B cell (primary cell): ENCODE results near the gene DCHS2. TPM values are rescaled to one million over a fixed set of nuclear protein-coding genes. Genes with fewer than 3 reads are reported as not detected.

Experiments
- ATAC-seq: fragments of 200-7000 bp; cut with Tn5 transposase; one replicate; pipeline ENCODE4 v1.10.0; 2021; ENCODE audit warnings: low read depth, mild to moderate bottlenecking, moderate number of reproducible peaks, moderate library complexity
- CTCF ChIA-PET: fragments of 350-600 bp; sonication (Branson Sonifier 250); formaldehyde crosslinking; loops from one replicate; lab custom pipeline; 2021; ENCODE audit warnings: antibody characterized with exemption, inconsistent platforms; lab: Charles Lee
- POLR2A ChIA-PET: fragments of 350-600 bp; sonication (Branson Sonifier 250); formaldehyde crosslinking; loops from one replicate; lab custom pipeline; 2021; ENCODE audit warnings: antibody characterized with exemption; lab: Charles Lee
- DNase-seq: peaks from one replicate; pipeline ENCODE4 v3.0.0; 2013
- H2AFZ ChIP-seq: 2 replicates; pipeline ENCODE4 v1.6.1; 2012; ENCODE audit warnings: mild to moderate bottlenecking, low read depth, low read length; ENCODE audit not compliant: insufficient read depth, poor library complexity, severe bottlenecking
- H3K27ac ChIP-seq, 2 donors: 1 replicate in 1 of 2; 2 replicates in 1 of 2; pipeline ENCODE4 v1.5.1; 2012 to 2013; ENCODE audit warnings: low read length in 2 of 2, mild to moderate bottlenecking in 2 of 2, moderate library complexity in 1 of 2
- H3K27me3 ChIP-seq, 4 experiments: fragments of 200-600 bp in 1 of 4; sonication (generic) in 1 of 4; replicated peaks in 1 of 4; 1 replicate in 2 of 4; 2 replicates in 2 of 4; pipeline versions ENCODE4 v1.6.1 to v1.7.0; 2013 to 2016; ENCODE audit warnings: low read length in 3 of 4, mild to moderate bottlenecking in 2 of 4, mixed read lengths in 1 of 4, moderate library complexity in 1 of 4; ENCODE audit not compliant: insufficient read depth in 4 of 4, control insufficient read depth in 3 of 4; ENCODE audit errors: control extremely low read depth in 1 of 4
- H3K36me3 ChIP-seq, 2 experiments: replicated peaks in 1 of 2; 1 replicate in 1 of 2; 2 replicates in 1 of 2; pipeline versions ENCODE4 v1.6.1 to v1.7.1; 2013; ENCODE audit warnings: low read length in 1 of 2; ENCODE audit not compliant: insufficient read depth in 2 of 2, control insufficient read depth in 1 of 2; ENCODE audit errors: control extremely low read depth in 1 of 2, extremely low read depth in 1 of 2
- H3K4me1 ChIP-seq, 2 donors: fragments of 200-600 bp in 1 of 2; sonication (generic) in 1 of 2; 1 replicate in 1 of 2; 2 replicates in 1 of 2; pipeline versions ENCODE4 v1.5.1 to v1.6.1; 2013 to 2017; ENCODE audit warnings: low read length in 2 of 2; ENCODE audit not compliant: control insufficient read depth in 2 of 2, insufficient read depth in 2 of 2
- H3K4me2 ChIP-seq: replicated peaks from 2 replicates; pipeline ENCODE3; 2012; ENCODE audit warnings: mild to moderate bottlenecking, low read depth, low read length; ENCODE audit not compliant: poor library complexity, severe bottlenecking
- H3K4me3 ChIP-seq, 5 experiments: fragments of 200-600 bp in 1 of 5; sonication (generic) in 1 of 5; 1 replicate in 3 of 5; 2 replicates in 2 of 5; pipeline versions ENCODE4 v1.5.1 to v1.7.0; 2011 to 2016; ENCODE audit warnings: low read length in 4 of 5, mild to moderate bottlenecking in 4 of 5, low read depth in 2 of 5, control low read depth in 1 of 5, moderate library complexity in 1 of 5; ENCODE audit not compliant: insufficient read depth in 1 of 5; ENCODE audit errors: control extremely low read depth in 1 of 5, extremely low read depth in 1 of 5
- H3K79me2 ChIP-seq: fragments of 200-600 bp; sonication (generic); one replicate; pipeline ENCODE4 v1.6.0; 2016; ENCODE audit warnings: low read length; ENCODE audit not compliant: control insufficient read depth, insufficient read depth
- H3K9ac ChIP-seq: fragments of 200-600 bp; sonication (generic); 2 replicates; pipeline ENCODE4 v1.6.1; 2017; ENCODE audit warnings: mild to moderate bottlenecking, low read length, moderate library complexity
- H3K9me3 ChIP-seq, 3 donors: one replicate each; pipeline versions ENCODE4 v1.6.1 to v1.7.1; 2013; ENCODE audit warnings: low read length in 2 of 3; ENCODE audit not compliant: control insufficient read depth in 2 of 3, insufficient read depth in 1 of 3; ENCODE audit errors: control extremely low read depth in 1 of 3
- H4K20me1 ChIP-seq: 2 replicates; pipeline ENCODE4 v1.6.0; 2012; ENCODE audit warnings: mild to moderate bottlenecking, low read length; ENCODE audit not compliant: insufficient read depth, control insufficient read depth, poor library complexity, severe bottlenecking
- H3K27ac Mint-ChIP-seq: one replicate; pipeline ENCODE4 v1.8.0; 2021; ENCODE audit warnings: mixed read lengths
- H3K27me3 Mint-ChIP-seq: one replicate; pipeline ENCODE4 v1.8.0; 2021; ENCODE audit warnings: mixed read lengths
- H3K4me1 Mint-ChIP-seq: one replicate; pipeline ENCODE4 v1.8.0; 2021; ENCODE audit warnings: mixed read lengths
- H3K4me3 Mint-ChIP-seq: one replicate; pipeline ENCODE4 v1.8.0; 2021; ENCODE audit warnings: mixed read lengths
- H3K9me3 Mint-ChIP-seq: one replicate; pipeline ENCODE4 v1.8.0; 2022; ENCODE audit warnings: mixed read lengths; ENCODE audit not compliant: insufficient read depth
- CTCF ChIP-seq: fragments of 200-600 bp; IDR thresholded peaks from one replicate; pipeline ENCODE4 v1.8.0; 2022; ENCODE audit warnings: antibody characterized with exemption, mild to moderate bottlenecking
- EZH2 ChIP-seq: IDR thresholded peaks from 2 replicates; pipeline ENCODE4 v1.6.1; 2012; ENCODE audit warnings: borderline replicate concordance, low read depth, mild to moderate bottlenecking, moderate library complexity, low read length; ENCODE audit not compliant: insufficient read depth, poor library complexity, severe bottlenecking
- WGBS: methylation state at CpG from one replicate; pipeline ENCODE4 v1.1.5; 2013; ENCODE audit warnings: missing lambda C conversion rate; ENCODE audit not compliant: insufficient coverage; 5-methylcytosine and 5-hydroxymethylcytosine counted together
- intact Hi-C: fragments of 100-400 bp; cut with micrococcal nuclease; formaldehyde crosslinking; loops from one replicate; pipeline ENCODE4 v1.10.0; 2022
- polyA plus RNA-seq: library from polyadenylated mRNA; depleted of rRNA; stranded (reverse); fragments of >200 nt; gene quantifications from 2 replicates; pipeline ENCODE4 v1.2.3, GENCODE V29; 2012
- total RNA-seq, 2 donors: library from RNA; stranded (reverse); fragments of 120-200 nt in 1 of 2; gene quantifications; 1 replicate in 1 of 2; 2 replicates in 1 of 2; pipeline versions ENCODE4 v1.2.3 to v1.2.4, GENCODE V29; 2013 to 2022

Gene DCHS2
- total and polyA plus RNA-seq, 2 donors (not counting 1 experiment from before 2014, with no cell fraction given), result 0.02 to 0.06 TPM

- Mint-ChIP-seq H3K27ac (no peak overlapping the region), H3K27me3 (peaks cover 49% of the 10 kb centered on the region), H3K4me3 (no peak overlapping the region), H3K9me3 (no peaks in the 10 kb centered on the region), H3K4me1 (peaks cover 9% of the 10 kb centered on the region)
- Histone ChIP-seq H3K79me2 (no peaks in the 10 kb centered on the region), H3K4me1 (peaks cover 0 to 9% of the 10 kb centered on the region in 2 donors), H3K27me3 (peaks cover 0 to 11% (median 5%) of the 10 kb centered on the region in 4 experiments), H3K4me3 (no peak overlapping the region), H3K27ac (no peak overlapping the region), H4K20me1 (no peaks in the 10 kb centered on the region), H3K36me3 (no peaks in the 10 kb centered on the region), H3K9ac (no peak overlapping the region), H3K9me3 (no peaks in the 10 kb centered on the region), H2AFZ (no peak overlapping the region), H3K4me2 (no peak overlapping the region)
- WGBS, result no CpG with 5 or more reads among the region's 1 CpG
- CTCF ChIA-PET, result interaction anchor here (2.4 kb wide), 1 partner anchor 10 kb away, joined by 9 read pairs; no protein-coding TSS in a partner anchor
- ATAC-seq (no peak), DNase-seq (no peak)
- intact Hi-C loops, result no loop called here
- POLR2A ChIA-PET, result no interaction called here
- TF ChIP-seq EZH2 (no peak), CTCF (no peak)
These were observed 24.9 kb upstream of the DCHS2 start for GRCh38 chr4:154516318-154517029.

- DNase-seq, result no peak
- Histone ChIP-seq H3K36me3 (no peaks in the 10 kb centered on the region), H4K20me1 (no peaks in the 10 kb centered on the region), H3K4me1 (peaks cover 0 to 9% of the 10 kb centered on the region in 2 donors), H3K4me2 (no peak overlapping the region), H3K79me2 (no peaks in the 10 kb centered on the region), H2AFZ (no peak overlapping the region), H3K4me3 (no peak overlapping the region), H3K27me3 (peaks cover 0 to 15% (median 7%) of the 10 kb centered on the region in 4 experiments), H3K9me3 (no peaks in the 10 kb centered on the region), H3K9ac (no peak overlapping the region), H3K27ac (no peak overlapping the region)
- ChIA-PET CTCF (interaction anchor here (0.8 to 1.1 kb wide), 2 partner anchors 9 to 183 kb away, joined by 3 read pairs; no protein-coding TSS in a partner anchor), POLR2A (no interaction called here)
- Mint-ChIP-seq H3K4me1 (peaks cover 9% of the 10 kb centered on the region), H3K27ac (no peak overlapping the region), H3K9me3 (no peaks in the 10 kb centered on the region), H3K4me3 (no peak overlapping the region), H3K27me3 (peaks cover 27% of the 10 kb centered on the region)
- TF ChIP-seq EZH2 (no peak), CTCF (no peak)
- intact Hi-C loops, result no loop called here
- WGBS, result 92% methylated on average over 2 of the region's 4 CpGs
- no peak for ATAC-seq
These were observed 20.4 kb upstream of the DCHS2 start for GRCh38 chr4:154511981-154512380.
